MM.1S (cell line): ENCODE data around the gene NREP.

Experiments
- DNase-seq: peaks from one replicate; pipeline ENCODE4 v3.0.0-alpha.2; 2015
- H2AFZ ChIP-seq: fragments of 300-600 bp; sonication (generic); 2 replicates; pipeline ENCODE4 v1.6.0; 2016; ENCODE audit warnings: antibody characterized with exemption, low read length
- H3F3A ChIP-seq: fragments of 300-600 bp; sonication (generic); 2 replicates; pipeline ENCODE4 v1.6.1; 2016; ENCODE audit warnings: mild to moderate bottlenecking, antibody characterized with exemption, low read length, moderate library complexity, mixed read lengths; ENCODE audit not compliant: insufficient read depth
- H3K27ac ChIP-seq: fragments of 300-600 bp; sonication (generic); 2 replicates; pipeline ENCODE4 v1.5.1; 2016; ENCODE audit warnings: mild to moderate bottlenecking, low read length
- H3K27me3 ChIP-seq: fragments of 300-600 bp; sonication (generic); replicated peaks from 2 replicates; pipeline ENCODE4 v1.6.0; 2016; ENCODE audit warnings: low read length; ENCODE audit not compliant: insufficient read depth
- H3K36me3 ChIP-seq: fragments of 300-600 bp; sonication (generic); replicated peaks from 2 replicates; pipeline ENCODE4 v1.6.1; 2016; ENCODE audit warnings: mild to moderate bottlenecking, low read length, mixed read lengths; ENCODE audit not compliant: insufficient read depth
- H3K4me1 ChIP-seq: fragments of 300-600 bp; sonication (generic); 2 replicates; pipeline ENCODE4 v1.6.1; 2016; ENCODE audit warnings: low read length, mixed read lengths
- H3K4me2 ChIP-seq: fragments of 300-600 bp; sonication (generic); 2 replicates; pipeline ENCODE4 v1.6.0; 2016; ENCODE audit warnings: low read depth, low read length
- H3K4me3 ChIP-seq: fragments of 300-600 bp; sonication (generic); 2 replicates; pipeline ENCODE4 v1.5.1; 2016; ENCODE audit warnings: low read length, mixed read lengths
- H3K79me2 ChIP-seq: fragments of 300-600 bp; sonication (generic); 2 replicates; pipeline ENCODE4 v1.6.1; 2016; ENCODE audit warnings: mixed run types, low read length, mixed read lengths
- H3K9ac ChIP-seq: fragments of 300-600 bp; sonication (generic); 2 replicates; pipeline ENCODE4 v1.6.1; 2016; ENCODE audit warnings: low read length, mixed read lengths
- H3K9me2 ChIP-seq: fragments of 300-600 bp; sonication (generic); replicated peaks from 2 replicates; pipeline ENCODE4 v1.6.1; 2016; ENCODE audit warnings: mild to moderate bottlenecking, low read length, mixed read lengths; ENCODE audit not compliant: insufficient read depth
- H3K9me3 ChIP-seq: fragments of 300-600 bp; sonication (generic); replicated peaks from 2 replicates; pipeline ENCODE4 v1.6.1; 2016; ENCODE audit warnings: mild to moderate bottlenecking, low read length, mixed read lengths; ENCODE audit not compliant: insufficient read depth
- H4K20me1 ChIP-seq: fragments of 300-600 bp; sonication (generic); 2 replicates; pipeline ENCODE4 v1.6.1; 2016; ENCODE audit warnings: mild to moderate bottlenecking, low read length, moderate library complexity, mixed read lengths; ENCODE audit not compliant: insufficient read depth
- CTCF ChIP-seq: fragments of 300-600 bp; sonication (generic); IDR thresholded peaks from 2 replicates; pipeline ENCODE4 v1.5.1; 2016; ENCODE audit warnings: antibody characterized with exemption, low read length, mixed read lengths
- EZH2 ChIP-seq: fragments of 300-600 bp; sonication (generic); optimal IDR thresholded peaks from 2 replicates; pipeline ENCODE3; 2017; ENCODE audit warnings: low read depth, mild to moderate bottlenecking, antibody characterized with exemption, low read length, mixed read lengths
- EZH2phosphoT487 ChIP-seq: fragments of 300-600 bp; sonication (generic); IDR thresholded peaks from 2 replicates; pipeline ENCODE4 v1.6.1; 2018; ENCODE audit warnings: antibody characterized with exemption, low read length

NREP gene

GRCh38 chr5:111735583-111736270 is 21.3 kb downstream of the NREP start:
- TF ChIP-seq CTCF (no peak), EZH2phosphoT487 (no peak), EZH2 (no peak)
- Histone ChIP-seq H3K4me2 (no peak overlapping the region), H3K27ac (no peak overlapping the region), H2AFZ (no peak overlapping the region), H3K27me3 (no peaks in the 10 kb centered on the region), H3K79me2 (no peaks in the 10 kb centered on the region), H3K9me3 (no peaks in the 10 kb centered on the region), H3K4me3 (no peak overlapping the region), H3K9me2 (no peaks in the 10 kb centered on the region), H3K36me3 (no peaks in the 10 kb centered on the region), H4K20me1 (no peaks in the 10 kb centered on the region), H3K9ac (no peak overlapping the region), H3F3A (no peaks in the 10 kb centered on the region), H3K4me1 (no peaks in the 10 kb centered on the region)
- DNase-seq: no peak

DNA sequence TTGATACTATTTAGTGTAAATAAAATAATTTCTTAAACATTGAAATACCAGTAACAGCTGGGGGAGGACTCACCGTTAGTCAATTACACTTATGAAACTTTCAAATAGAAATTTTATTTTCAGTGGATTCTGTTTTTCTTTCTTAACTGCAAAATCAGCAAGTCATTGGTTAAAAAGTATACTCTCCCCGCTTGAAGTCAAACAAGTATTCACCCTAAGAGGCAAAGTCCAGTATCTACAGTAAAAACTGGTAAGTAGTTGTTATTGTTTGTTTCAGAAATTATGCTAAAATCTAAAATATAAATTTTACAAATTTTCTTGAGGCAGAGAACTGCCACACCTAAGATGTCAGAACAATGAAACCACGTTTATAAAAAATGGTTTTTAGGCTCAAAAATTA is 22.4 kb downstream of the NREP start:
- no peaks in the 10 kb centered on the region for H3K79me2 ChIP-seq
- H3K36me3 ChIP-seq: no peaks in the 10 kb centered on the region
- no peak for TF ChIP-seq EZH2phosphoT487
- no peak for TF ChIP-seq EZH2
- no peak for TF ChIP-seq CTCF

GRCh38 chr5:111734013-111734412 is 23.0 kb downstream of the NREP start:
- Histone ChIP-seq H3K79me2 (no peaks in the 10 kb centered on the region), H3K27me3 (no peaks in the 10 kb centered on the region), H3K4me1 (no peaks in the 10 kb centered on the region), H3K9me3 (no peaks in the 10 kb centered on the region), H3K27ac (no peak overlapping the region), H3K9ac (no peak overlapping the region), H3K4me3 (no peak overlapping the region), H3K36me3 (no peaks in the 10 kb centered on the region), H3K4me2 (no peak overlapping the region), H3K9me2 (no peaks in the 10 kb centered on the region), H4K20me1 (no peaks in the 10 kb centered on the region), H2AFZ (no peak overlapping the region), H3F3A (no peaks in the 10 kb centered on the region)
- TF ChIP-seq CTCF (no peak), EZH2phosphoT487 (no peak), EZH2 (no peak)
- no peak for DNase-seq

More for the DNA sequence above, 22.4 kb downstream of the NREP start:
- H3K9me3 ChIP-seq: no peaks in the 10 kb centered on the region
- no peaks in the 10 kb centered on the region for H4K20me1 ChIP-seq
- no peaks in the 10 kb centered on the region for H3F3A ChIP-seq
- H3K4me2 ChIP-seq: no peak overlapping the region
- H3K9me2 ChIP-seq: no peaks in the 10 kb centered on the region
- no peak overlapping the region for H2AFZ ChIP-seq
- H3K27ac ChIP-seq: no peak overlapping the region
- no peaks in the 10 kb centered on the region for H3K27me3 ChIP-seq
- no peaks in the 10 kb centered on the region for H3K4me1 ChIP-seq
- no peak overlapping the region for H3K9ac ChIP-seq
- no peak for DNase-seq
- no peak overlapping the region for H3K4me3 ChIP-seq
